Astrocyte of the spinal cord (primary cell): ENCODE results near the gene SART3.
A peak's percentile ranks its signal among the peaks of the same experiment; 100 is the strongest.
"Not testable (repeated sequence)": the region's sequence is repeated elsewhere in the genome, so short reads cannot be mapped to it uniquely, and the experiment has no call there.

Experiments used
- DNase-seq: peaks from one replicate; pipeline ENCODE4 v3.0.0; 2011; ENCODE audit warnings: low read depth, low spot score
- H3K4me3 ChIP-seq: 2 replicates; pipeline ENCODE4 v1.5.1; 2011; ENCODE audit warnings: low read depth, mild to moderate bottlenecking, low read length, moderate library complexity
- in situ Hi-C: cut with HindIII; loops from 2 replicates; pipeline ENCODE4 v1.10.0; 2017; ENCODE audit warnings: low sequenced_read_pairs
- TF ChIP-seq, protein P1 (sequence below): IDR thresholded peaks from 2 replicates; pipeline ENCODE4 v1.5.1; 2012; ENCODE audit warnings: low read depth, mild to moderate bottlenecking, low read length, inconsistent platforms

The SART3 gene

DNA sequence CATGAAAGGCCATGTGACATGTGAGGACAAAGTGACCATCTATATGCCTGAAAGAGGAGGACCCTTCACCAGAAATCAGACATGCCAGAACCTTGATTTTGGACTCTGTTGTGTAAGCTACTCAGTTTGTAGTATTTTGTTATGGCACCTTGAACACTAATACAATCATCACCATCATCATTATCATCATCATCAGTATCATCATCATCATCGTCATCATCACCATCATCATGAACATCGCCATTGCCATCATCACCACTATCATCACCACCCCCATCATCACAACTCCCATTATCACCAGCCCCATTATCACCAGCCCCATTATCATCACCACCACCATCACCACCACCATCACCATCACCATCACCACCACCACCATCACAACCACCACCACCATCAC lies 17.3 kb upstream of the SART3 start:
- DNase-seq = no peak
- in situ Hi-C loops = no loop called here

DNA sequence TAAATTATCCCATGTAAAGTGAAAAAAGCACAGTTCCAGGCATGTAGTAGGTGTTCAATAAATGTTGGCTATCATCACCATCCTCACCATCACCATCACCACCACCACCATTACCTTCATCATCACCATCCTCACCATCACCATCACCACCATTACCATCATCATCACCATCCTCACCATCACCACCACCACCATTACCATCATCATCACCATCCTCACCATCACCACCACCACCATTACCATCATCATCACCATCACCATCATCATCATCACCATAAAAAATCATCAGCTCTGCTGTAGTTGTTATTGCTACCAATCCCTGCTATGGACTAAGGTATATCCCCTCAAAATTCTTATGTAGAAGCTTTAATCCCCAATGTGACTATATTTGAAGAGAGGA lies 16.5 kb upstream of the SART3 start:
- TF ChIP-seq, protein P1, sequence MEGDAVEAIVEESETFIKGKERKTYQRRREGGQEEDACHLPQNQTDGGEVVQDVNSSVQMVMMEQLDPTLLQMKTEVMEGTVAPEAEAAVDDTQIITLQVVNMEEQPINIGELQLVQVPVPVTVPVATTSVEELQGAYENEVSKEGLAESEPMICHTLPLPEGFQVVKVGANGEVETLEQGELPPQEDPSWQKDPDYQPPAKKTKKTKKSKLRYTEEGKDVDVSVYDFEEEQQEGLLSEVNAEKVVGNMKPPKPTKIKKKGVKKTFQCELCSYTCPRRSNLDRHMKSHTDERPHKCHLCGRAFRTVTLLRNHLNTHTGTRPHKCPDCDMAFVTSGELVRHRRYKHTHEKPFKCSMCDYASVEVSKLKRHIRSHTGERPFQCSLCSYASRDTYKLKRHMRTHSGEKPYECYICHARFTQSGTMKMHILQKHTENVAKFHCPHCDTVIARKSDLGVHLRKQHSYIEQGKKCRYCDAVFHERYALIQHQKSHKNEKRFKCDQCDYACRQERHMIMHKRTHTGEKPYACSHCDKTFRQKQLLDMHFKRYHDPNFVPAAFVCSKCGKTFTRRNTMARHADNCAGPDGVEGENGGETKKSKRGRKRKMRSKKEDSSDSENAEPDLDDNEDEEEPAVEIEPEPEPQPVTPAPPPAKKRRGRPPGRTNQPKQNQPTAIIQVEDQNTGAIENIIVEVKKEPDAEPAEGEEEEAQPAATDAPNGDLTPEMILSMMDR = no peak
- H3K4me3 ChIP-seq = no peak overlapping the region
- in situ Hi-C loops = no loop called here
- DNase-seq = no peak

More for the DNA sequence above, 17.3 kb upstream of the SART3 start:
- TF ChIP-seq, protein P1 = no peak
- H3K4me3 ChIP-seq = no peak overlapping the region

DNA sequence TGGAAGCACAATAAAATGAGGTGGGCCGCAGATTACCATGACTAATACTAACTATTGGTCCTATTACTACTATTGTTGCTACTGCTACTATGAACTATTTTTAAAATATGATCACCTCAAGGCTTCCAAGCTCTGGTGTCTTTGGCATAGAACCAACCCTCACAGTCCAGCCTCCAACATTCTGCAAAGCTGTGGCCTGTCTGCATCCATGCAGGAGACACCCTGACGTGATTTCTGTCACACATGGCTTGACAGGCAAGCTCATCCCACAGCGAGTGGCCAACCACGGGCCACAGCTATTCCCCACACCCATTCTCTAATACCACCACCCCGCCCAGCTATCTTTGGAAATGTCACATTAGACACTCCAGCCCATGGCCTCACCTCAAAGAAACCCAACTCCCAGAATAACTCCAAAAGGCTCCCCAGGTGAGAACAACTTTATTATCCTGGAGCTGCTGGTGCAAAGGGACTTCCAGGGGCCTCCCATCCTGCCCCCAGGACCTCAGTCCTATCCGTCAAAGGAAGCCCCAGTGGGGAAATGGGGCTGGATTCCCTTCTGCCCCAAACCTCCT lies 15.8 kb upstream of the SART3 start:
- TF ChIP-seq, protein P1 = no peak
- DNase-seq = peak; percentile 52
- in situ Hi-C loops = no loop called here
- H3K4me3 ChIP-seq = no peak overlapping the region

DNA sequence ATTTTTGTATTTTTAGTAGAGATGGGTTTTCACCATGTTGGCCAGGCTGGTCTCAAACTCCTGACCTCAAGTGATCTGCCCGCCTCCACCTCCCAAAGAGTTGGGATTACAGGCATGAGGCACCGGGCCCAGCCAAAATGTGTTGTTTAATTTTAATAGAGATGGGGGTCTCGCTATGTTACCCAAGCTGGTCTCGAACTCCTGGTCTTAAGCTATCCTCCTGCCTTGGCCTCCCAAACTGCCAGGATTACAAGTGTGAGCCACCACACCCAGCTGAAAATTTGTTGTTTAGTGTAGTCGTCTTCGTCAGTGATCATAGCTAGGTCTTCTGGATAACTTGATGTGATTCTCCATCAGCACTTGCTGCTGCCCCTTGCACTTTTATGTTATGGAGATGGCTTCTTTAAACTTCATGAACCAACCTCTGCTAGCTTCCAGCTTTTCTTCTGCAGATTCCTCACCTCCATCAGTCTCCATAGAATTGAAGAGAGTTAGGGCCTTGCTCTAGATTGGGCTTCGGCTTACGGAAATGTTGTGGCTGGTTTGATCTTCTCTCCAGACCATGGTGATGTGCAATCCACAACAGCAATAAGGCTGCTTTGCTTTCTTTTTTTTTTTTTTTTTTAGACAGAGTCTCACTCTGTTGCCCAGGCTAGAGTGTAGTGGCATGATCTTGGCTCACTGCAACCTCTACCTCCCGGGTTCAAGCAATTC lies 14.4 kb upstream of the SART3 start:
- TF ChIP-seq, protein P1 = no peak
- no peak for DNase-seq
- in situ Hi-C loops = no loop called here

DNA sequence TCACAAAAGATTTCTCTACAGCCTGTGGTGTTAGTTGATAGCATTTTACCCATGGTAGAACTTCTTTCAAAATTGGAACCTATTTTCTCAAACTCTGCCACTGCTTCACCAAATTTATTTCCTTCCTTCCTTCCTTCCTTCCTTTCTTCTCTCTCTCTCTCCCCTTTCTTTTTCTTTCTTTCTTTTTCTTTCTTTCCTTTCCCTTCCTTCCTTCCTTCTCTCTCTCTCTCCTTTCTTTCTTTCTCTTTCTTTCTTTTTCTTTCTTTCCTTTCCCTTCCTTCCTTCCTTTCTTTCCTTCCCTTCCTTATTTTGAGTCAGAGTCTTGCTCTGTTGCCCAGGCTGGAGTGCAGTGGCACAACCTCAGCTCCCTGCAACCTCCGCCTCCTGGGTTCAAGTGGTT lies 13.3 kb upstream of the SART3 start:
- in situ Hi-C loops, H3K4me3 ChIP-seq: not testable (repeated sequence)

More for the DNA sequence above, 14.4 kb upstream of the SART3 start:
- H3K4me3 ChIP-seq = no peak overlapping the region

DNA sequence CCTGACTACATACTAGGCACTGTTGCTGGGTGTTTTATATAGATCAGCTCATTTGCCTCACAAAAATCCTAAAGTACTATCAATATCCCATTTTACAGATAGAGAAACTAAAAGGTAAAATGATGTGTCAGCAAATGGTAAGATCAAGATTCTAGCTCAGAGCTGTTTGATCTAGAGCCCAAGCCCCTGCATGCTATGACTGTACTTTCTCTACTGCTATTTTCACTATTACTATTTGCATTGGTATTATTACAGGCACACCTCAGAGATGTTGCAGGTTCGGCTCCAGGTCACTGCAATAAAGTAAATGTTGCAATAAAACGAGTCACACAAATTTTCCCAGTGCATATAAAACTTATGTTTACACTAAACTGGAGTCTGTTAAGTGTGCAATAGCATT lies 12.3 kb upstream of the SART3 start:
- H3K4me3 ChIP-seq = no peak overlapping the region
- in situ Hi-C loops = no loop called here
- DNase-seq = no peak
- TF ChIP-seq, protein P1 = no peak

More for the DNA sequence above, 13.3 kb upstream of the SART3 start:
- DNase-seq = not testable (repeated sequence)

DNA sequence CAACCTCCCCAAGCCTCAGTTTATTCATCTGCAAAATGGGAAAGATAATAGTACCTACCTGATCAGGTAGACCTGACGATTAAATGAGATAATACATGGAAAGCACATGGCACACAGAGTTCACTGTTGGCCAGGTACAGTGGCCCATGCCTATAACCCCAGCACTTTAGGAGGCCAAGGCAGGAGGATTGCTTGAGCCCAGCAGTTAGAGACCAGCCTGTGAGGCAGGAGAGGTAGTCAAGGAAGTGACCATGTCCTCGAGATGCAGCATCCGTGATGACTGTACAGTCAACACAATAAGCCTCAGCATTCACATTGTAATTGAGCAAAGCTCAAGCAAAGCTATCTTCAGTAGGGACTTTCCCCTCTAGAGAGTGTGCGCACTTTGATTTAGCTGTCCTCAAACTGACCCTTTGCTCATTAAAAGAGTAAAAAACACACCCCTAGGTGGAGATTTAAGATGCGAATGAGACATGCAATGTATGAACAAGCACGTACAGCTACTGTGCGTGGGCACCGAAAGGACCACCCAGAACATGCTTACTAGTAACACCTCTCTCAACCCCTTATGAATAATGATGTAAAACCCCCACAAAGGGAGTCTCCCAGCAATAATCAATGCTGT lies 11.3 kb upstream of the SART3 start:
- TF ChIP-seq, protein P1 = no peak
- in situ Hi-C loops = no loop called here
- no peak overlapping the region for H3K4me3 ChIP-seq
- DNase-seq = no peak
